HCT116 (cell line): ENCODE data around the gene NR1H4. TPM values are rescaled to one million over a fixed set of nuclear protein-coding genes. Genes with fewer than 3 reads are reported as not detected.

Experiments used
- ATAC-seq: fragments of 200-7000 bp; cut with Tn5 transposase; 2 replicates; pipeline ENCODE4 v1.9.1; 2020; ENCODE audit warnings: mild to moderate bottlenecking, moderate library complexity
- BruUV-seq: library from RNA; stranded (reverse); fragments of 400-500 nt; replicated peaks from 2 replicates; lab custom pipeline; 2021; lab: Mats Ljungman, UMichigan
- CTCF ChIA-PET: fragments of 300-600 bp; sonication (Branson Sonifier 250); formaldehyde crosslinking; loops from one replicate; lab custom pipeline; 2021; ENCODE audit warnings: antibody characterized with exemption; lab: Charles Lee
- POLR2A ChIA-PET: fragments of 300-600, 350-600 bp; sonication (Branson Sonifier 250); formaldehyde crosslinking; loops from one replicate; lab custom pipeline; 2021; ENCODE audit warnings: antibody characterized with exemption; lab: Charles Lee
- RAD21 ChIA-PET, 2 experiments: fragments of 300-600 bp; sonication (Branson Sonifier 250); formaldehyde crosslinking; loops; one replicate each; lab custom pipeline; 2023; ENCODE audit warnings: low total read pairs in 2 of 2; ENCODE audit not compliant: uncharacterized antibody in 2 of 2, unreplicated experiment in 2 of 2, low non-redundant PET in 1 of 2; lab: Charles Lee
- DNase-seq: peaks from one replicate; pipeline ENCODE4 v3.0.0-alpha.2; 2010; ENCODE audit warnings: low read depth, low spot score
- H2AFZ ChIP-seq: fragments of 200-600 bp; shearing (Covaris generic), sonication (generic); 2 replicates; pipeline ENCODE4 v1.6.1; 2017; ENCODE audit warnings: low read depth, mixed run types, mixed read lengths, antibody characterized with exemption, low read length; ENCODE audit not compliant: poor library complexity, severe bottlenecking
- H3K27ac ChIP-seq: 2 replicates; pipeline ENCODE4 v1.5.1; 2012; ENCODE audit warnings: low read depth, low read length
- H3K27me3 ChIP-seq: fragments of 200-600 bp; sonication (generic); 2 replicates; pipeline ENCODE4 v1.6.1; 2016; ENCODE audit warnings: mixed run types, low read length, mixed read lengths; ENCODE audit not compliant: insufficient read depth
- H3K36me3 ChIP-seq, 2 experiments: fragments of 200-500 bp in 1 of 2; fragments of 200-600 bp in 1 of 2; sonication (Bioruptor generic) in 1 of 2; sonication (generic) in 1 of 2; 2 replicates each; pipeline versions ENCODE4 v1.5.1 to v1.6.1; 2014 to 2016; ENCODE audit warnings: low read length in 2 of 2, inconsistent platforms in 1 of 2, mixed read lengths in 1 of 2, mixed run types in 1 of 2; ENCODE audit not compliant: insufficient read depth in 2 of 2, control insufficient read depth in 1 of 2
- H3K4me1 ChIP-seq, 2 experiments: fragments of 200-600 bp in 1 of 2; sonication (generic) in 1 of 2; 2 replicates each; pipeline versions ENCODE4 v1.5.1 to v1.6.1; 2012 to 2017; ENCODE audit warnings: low read length in 2 of 2, inconsistent platforms in 1 of 2, mild to moderate bottlenecking in 1 of 2, mixed read lengths in 1 of 2, mixed run types in 1 of 2, moderate library complexity in 1 of 2; ENCODE audit not compliant: insufficient read depth in 2 of 2, control insufficient read depth in 1 of 2
- H3K4me2 ChIP-seq: fragments of 200-600 bp; sonication (generic); 2 replicates; pipeline ENCODE4 v1.6.1; 2017; ENCODE audit warnings: mixed run types, low read length, mixed read lengths
- H3K4me3 ChIP-seq, 2 experiments: fragments of 200-600 bp in 1 of 2; sonication (generic) in 1 of 2; replicated peaks in 1 of 2; 2 replicates each; pipeline ENCODE4 v1.5.1; 2011 to 2016; ENCODE audit warnings: low read length in 2 of 2, control low read depth in 1 of 2, low read depth in 1 of 2, mild to moderate bottlenecking in 1 of 2, mixed read lengths in 1 of 2, mixed run types in 1 of 2
- H3K79me2 ChIP-seq: fragments of 200-600 bp; sonication (generic); 2 replicates; pipeline ENCODE4 v1.6.1; 2017; ENCODE audit warnings: mild to moderate bottlenecking, mixed run types, low read length, moderate library complexity, mixed read lengths; ENCODE audit not compliant: insufficient read depth
- H3K9ac ChIP-seq: fragments of 200-600 bp; sonication (generic); 2 replicates; pipeline ENCODE4 v1.6.1; 2016; ENCODE audit warnings: low read length, mixed read lengths
- H3K9me2 ChIP-seq: fragments of 200-600 bp; sonication (generic), shearing (Covaris generic); 2 replicates; pipeline ENCODE4 v1.6.1; 2017; ENCODE audit warnings: mixed run types, mild to moderate bottlenecking, moderate library complexity; ENCODE audit not compliant: insufficient read depth
- H3K9me3 ChIP-seq, 2 experiments: fragments of 200-500 bp in 1 of 2; fragments of 200-600 bp in 1 of 2; sonication (Bioruptor generic) in 1 of 2; sonication (generic) in 1 of 2; 2 replicates each; pipeline ENCODE4 v1.6.1; 2014 to 2017; ENCODE audit warnings: low read length in 2 of 2, mixed read lengths in 2 of 2, inconsistent platforms in 1 of 2, low read depth in 1 of 2, mild to moderate bottlenecking in 1 of 2, mixed run types in 1 of 2, moderate library complexity in 1 of 2; ENCODE audit not compliant: control insufficient read depth in 1 of 2, insufficient read depth in 1 of 2
- H4K20me1 ChIP-seq: fragments of 200-600 bp; sonication (generic), shearing (Covaris generic); 2 replicates; pipeline ENCODE4 v1.6.1; 2017; ENCODE audit warnings: mixed run types, mild to moderate bottlenecking, moderate library complexity; ENCODE audit not compliant: insufficient read depth
- ATF3 ChIP-seq: IDR thresholded peaks from 2 replicates; pipeline ENCODE4 v1.6.1; 2012
- ELF1 ChIP-seq: IDR thresholded peaks from 2 replicates; pipeline ENCODE4 v1.6.1; 2012; ENCODE audit warnings: low read depth, borderline replicate concordance
- FOSL1 ChIP-seq: IDR thresholded peaks from 2 replicates; pipeline ENCODE4 v1.6.1; 2012; ENCODE audit warnings: low read depth
- JUND ChIP-seq: IDR thresholded peaks from 2 replicates; pipeline ENCODE4 v1.6.1; 2012
- MAX ChIP-seq: IDR thresholded peaks from 2 replicates; pipeline ENCODE4 v1.6.1; 2012
- POLR2A ChIP-seq: IDR thresholded peaks from 2 replicates; pipeline ENCODE4 v1.7.0; 2011; ENCODE audit warnings: borderline replicate concordance; ENCODE audit not compliant: insufficient read depth, insufficient read length; ENCODE audit errors: extremely low read depth
- RAD21 ChIP-seq: IDR thresholded peaks from 2 replicates; pipeline ENCODE4 v1.6.1; 2012; ENCODE audit warnings: low read depth, mild to moderate bottlenecking
- TCF7L2 ChIP-seq: IDR thresholded peaks from 2 replicates; pipeline ENCODE4 v1.7.0; 2011; ENCODE audit warnings: borderline replicate concordance, inconsistent platforms; ENCODE audit not compliant: insufficient read depth, insufficient read length; ENCODE audit errors: extremely low read depth
- YY1 ChIP-seq: IDR thresholded peaks from 2 replicates; pipeline ENCODE4 v1.6.1; 2011; ENCODE audit warnings: low read length, low read depth, moderate library complexity, mild to moderate bottlenecking; ENCODE audit not compliant: insufficient replicate concordance; ENCODE audit errors: extremely low read depth
- ZFX ChIP-seq: fragments of 450-650 bp; IDR thresholded peaks from 2 replicates; pipeline ENCODE4 v1.6.1; 2017
- ZNF274 ChIP-seq: fragments of 200-500 bp; sonication (Bioruptor generic); IDR thresholded peaks from 2 replicates; pipeline ENCODE4 v1.6.1; 2014; ENCODE audit warnings: mild to moderate bottlenecking, low read depth, low read length, inconsistent platforms
- intact Hi-C: fragments of 100-400 bp; cut with micrococcal nuclease; formaldehyde crosslinking; loops from 2 replicates; pipeline ENCODE4 v1.10.0; 2022
- total RNA-seq: library from RNA; stranded (reverse); gene quantifications from one replicate; pipeline ENCODE4 v1.2.1, GENCODE V29; 2021; ENCODE audit not compliant: unreplicated experiment
- TF ChIP-seq, protein P1 (sequence below), 3 experiments: fragments of 200-600 bp in 1 of 3; sonication (generic) in 1 of 3; IDR thresholded peaks in 2 of 3; conservative IDR thresholded peaks in 1 of 3; 2 replicates each; pipeline ENCODE4 v1.5.1; 2012 to 2017; ENCODE audit warnings: low read depth in 2 of 3, low read length in 2 of 3, antibody characterized with exemption in 1 of 3, borderline replicate concordance in 1 of 3, control low read depth in 1 of 3, mild to moderate bottlenecking in 1 of 3, mixed read lengths in 1 of 3, mixed run types in 1 of 3, moderate library complexity in 1 of 3; ENCODE audit not compliant: insufficient read depth in 1 of 3

The NR1H4 gene
- total RNA-seq, 1 experiment from 2014 or later: not detected

- Histone ChIP-seq H3K79me2 (peaks cover 77% of the 10 kb centered on the region), H3K27ac (no peak overlapping the region), H3K27me3 (no peaks in the 10 kb centered on the region), H3K4me2 (peak overlapping the region; percentile 39), H3K9ac (no peak overlapping the region), H3K9me2 (no peaks in the 10 kb centered on the region), H4K20me1 (no peaks in the 10 kb centered on the region), H3K36me3 (no peaks in the 10 kb centered on the region), H3K4me3 (no peak overlapping the region), H2AFZ (no peak overlapping the region), H3K9me3 (no peaks in the 10 kb centered on the region), H3K4me1 (peaks cover 19 to 34% of the 10 kb centered on the region in 2 experiments)
- no peak for TF ChIP-seq ELF1
- TF ChIP-seq RAD21: no peak
- TF ChIP-seq FOSL1: peak; percentile 53
- no peak for TF ChIP-seq MAX
- no peak for TF ChIP-seq ATF3
- TF ChIP-seq JUND: peak; percentile 40; the same call in 1 of the 2 replicates
- TF ChIP-seq ZFX: no peak
- TF ChIP-seq, protein P1, sequence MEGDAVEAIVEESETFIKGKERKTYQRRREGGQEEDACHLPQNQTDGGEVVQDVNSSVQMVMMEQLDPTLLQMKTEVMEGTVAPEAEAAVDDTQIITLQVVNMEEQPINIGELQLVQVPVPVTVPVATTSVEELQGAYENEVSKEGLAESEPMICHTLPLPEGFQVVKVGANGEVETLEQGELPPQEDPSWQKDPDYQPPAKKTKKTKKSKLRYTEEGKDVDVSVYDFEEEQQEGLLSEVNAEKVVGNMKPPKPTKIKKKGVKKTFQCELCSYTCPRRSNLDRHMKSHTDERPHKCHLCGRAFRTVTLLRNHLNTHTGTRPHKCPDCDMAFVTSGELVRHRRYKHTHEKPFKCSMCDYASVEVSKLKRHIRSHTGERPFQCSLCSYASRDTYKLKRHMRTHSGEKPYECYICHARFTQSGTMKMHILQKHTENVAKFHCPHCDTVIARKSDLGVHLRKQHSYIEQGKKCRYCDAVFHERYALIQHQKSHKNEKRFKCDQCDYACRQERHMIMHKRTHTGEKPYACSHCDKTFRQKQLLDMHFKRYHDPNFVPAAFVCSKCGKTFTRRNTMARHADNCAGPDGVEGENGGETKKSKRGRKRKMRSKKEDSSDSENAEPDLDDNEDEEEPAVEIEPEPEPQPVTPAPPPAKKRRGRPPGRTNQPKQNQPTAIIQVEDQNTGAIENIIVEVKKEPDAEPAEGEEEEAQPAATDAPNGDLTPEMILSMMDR (IDR thresholded peaks at IDR 0.05 in 2 of 3, conservative IDR thresholded peaks at IDR 0.05 in 1 of 3; ENCODE audit: borderline replicate concordance in 1 of 3, insufficient read depth in 1 of 3, low read depth in 2 of 3, low read length in 2 of 3): no peak
- no peak for TF ChIP-seq TCF7L2
- TF ChIP-seq POLR2A: no peak
- no peak for TF ChIP-seq ZNF274
- no peak for TF ChIP-seq YY1
- ATAC-seq (no peak), DNase-seq (peak; percentile 33)
- ChIA-PET POLR2A (no interaction called here), RAD21 (no interaction called here), CTCF (no interaction called here)
- no TSS peak for BruUV-seq
- intact Hi-C loops: no loop called here
Observed at GRCh38 chr12:100576331-100577036, 102.8 kb downstream of the NR1H4 start.
